GM20431 (cell line): ENCODE results near the gene KRT85.
"Not testable (repeated sequence)": the region's sequence is repeated elsewhere in the genome, so short reads cannot be mapped to it uniquely, and the experiment has no call there.

Source experiments
- in situ Hi-C: fragments of 300-500 bp; cut with MseI, MboI; formaldehyde crosslinking; loops from one replicate; pipeline ENCODE4 v1.15.0; 2020; ENCODE audit warnings: low sequenced_read_pairs; ENCODE audit not compliant: unreplicated experiment

The KRT85 gene

DNA sequence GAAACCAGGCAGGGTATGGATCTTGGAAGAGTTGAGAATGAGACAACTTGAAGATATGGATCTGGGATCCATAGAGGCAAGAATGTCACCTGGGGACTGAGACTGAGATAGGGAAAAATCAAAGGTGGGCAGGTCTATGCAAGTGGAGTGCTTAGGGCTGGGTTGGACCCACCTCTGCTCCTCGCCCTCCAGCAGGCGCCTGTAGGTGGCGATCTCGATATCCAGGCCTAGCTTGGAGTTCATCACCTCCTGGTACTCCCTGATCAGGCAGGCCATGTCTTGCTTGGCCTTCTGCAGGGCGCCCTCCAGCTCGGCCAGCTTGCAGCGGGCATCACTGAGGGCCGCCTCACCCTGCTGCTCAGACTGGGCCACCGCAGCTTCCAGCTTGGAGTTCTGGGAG is 51.6 kb downstream of the KRT85 start:
- in situ Hi-C loops = not testable (repeated sequence)

- in situ Hi-C loops = no loop called here
These were observed 52.8 kb downstream of the KRT85 start for GRCh38 chr12:52314511-52314910.

DNA sequence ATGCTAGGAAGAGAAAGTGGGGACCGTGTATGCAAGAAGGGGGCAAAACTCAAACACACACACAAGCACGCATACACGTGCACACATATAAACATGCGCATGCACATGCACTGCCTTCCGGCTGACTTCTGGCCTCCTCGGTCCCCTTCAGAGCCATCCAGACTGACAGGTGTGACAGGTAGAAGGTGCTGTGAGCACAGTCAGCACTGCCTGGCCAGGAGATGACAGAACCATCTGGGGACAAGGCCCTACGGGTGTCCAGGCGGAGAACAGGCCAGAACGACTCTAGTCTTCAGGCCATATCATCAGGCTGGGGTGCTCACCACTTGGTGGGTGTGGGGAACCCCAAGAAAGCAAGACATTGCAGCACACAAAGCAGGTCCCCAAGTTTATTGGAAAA is 53.4 kb downstream of the KRT85 start:
- in situ Hi-C loops = no loop called here

GRCh38 chr12:52313461-52313860 is 53.8 kb downstream of the KRT85 start:
- in situ Hi-C loops = no loop called here

GRCh38 chr12:52312086-52312485 is 55.2 kb downstream of the KRT85 start:
- in situ Hi-C loops = no loop called here

DNA sequence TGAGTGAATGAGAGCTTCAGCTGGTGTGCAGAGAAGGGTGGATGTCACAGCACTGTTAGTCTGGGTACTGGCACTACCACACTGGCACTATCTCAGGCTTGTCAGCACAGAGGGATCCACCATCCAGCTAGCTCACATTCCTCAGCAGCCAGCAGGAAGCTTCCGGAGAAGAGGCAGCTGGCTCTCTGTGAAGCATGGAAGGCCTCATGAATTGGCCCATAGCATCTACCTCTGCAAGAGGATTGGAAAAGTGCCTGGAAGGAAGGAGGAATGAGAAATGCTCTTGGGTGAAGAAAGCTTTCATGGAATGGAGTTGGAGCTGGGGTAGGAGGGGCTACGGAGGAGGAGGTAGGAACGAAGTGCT is 56.0 kb downstream of the KRT85 start:
- in situ Hi-C loops = no loop called here

DNA sequence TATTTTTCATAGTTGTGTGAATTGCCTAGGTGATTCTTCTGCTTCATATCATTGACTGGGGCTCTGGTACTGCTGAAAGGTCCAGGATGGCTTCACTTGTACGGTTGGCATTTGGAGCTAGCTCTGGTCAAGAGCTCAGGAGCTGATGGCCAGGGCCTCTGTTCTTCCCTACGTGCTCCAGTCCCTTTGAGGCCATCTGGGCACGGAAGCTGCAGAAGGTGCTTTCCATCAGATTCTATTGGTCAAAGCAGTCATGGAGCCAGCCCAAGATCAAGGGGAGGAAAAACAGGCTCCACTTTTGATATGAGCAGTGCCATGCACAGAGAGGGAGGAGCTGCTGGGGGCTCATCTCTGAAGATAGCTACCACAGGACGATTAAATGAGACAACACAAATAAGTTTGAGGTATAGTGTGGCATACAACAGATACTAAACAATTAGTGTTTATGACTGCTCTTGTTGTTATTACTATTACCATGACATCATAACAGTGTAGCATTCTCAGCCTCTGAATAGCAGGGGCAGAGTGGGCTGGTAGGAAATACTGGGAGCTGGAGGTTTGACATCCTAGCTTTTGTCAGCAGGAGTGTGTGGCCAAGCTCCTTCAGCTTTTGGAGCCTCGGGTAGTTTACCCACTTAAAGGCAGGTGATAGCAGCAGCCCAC is 56.5 kb downstream of the KRT85 start:
- in situ Hi-C loops = no loop called here
